Fibroblast of the aortic adventitia (primary cell): ENCODE results near the gene TMEM35B. TPM values are rescaled to one million over a fixed set of nuclear protein-coding genes. Genes with fewer than 3 reads are reported as not detected.

Experiments
- DNase-seq: peaks from one replicate; pipeline ENCODE4 v3.0.0-alpha.2; 2010; ENCODE audit warnings: low read depth
- H3K4me3 ChIP-seq: 2 replicates; pipeline ENCODE4 v1.5.1; 2011; ENCODE audit warnings: low read depth, mild to moderate bottlenecking, control low read depth, low read length, moderate library complexity
- CTCF ChIP-seq: IDR thresholded peaks from 2 replicates; pipeline ENCODE4 v1.5.1; 2011; ENCODE audit warnings: mild to moderate bottlenecking, low read length, control low read depth, inconsistent platforms; ENCODE audit not compliant: insufficient read depth
- total RNA-seq: library from RNA; depleted of rRNA; stranded (reverse); fragments of >200 nt; gene quantifications from 2 replicates; pipeline ENCODE4 v1.2.3, GENCODE V29; 2012; ENCODE audit warnings: low replicate concordance

Gene TMEM35B
- total RNA-seq, 1 donor = 31.6 TPM

DNA sequence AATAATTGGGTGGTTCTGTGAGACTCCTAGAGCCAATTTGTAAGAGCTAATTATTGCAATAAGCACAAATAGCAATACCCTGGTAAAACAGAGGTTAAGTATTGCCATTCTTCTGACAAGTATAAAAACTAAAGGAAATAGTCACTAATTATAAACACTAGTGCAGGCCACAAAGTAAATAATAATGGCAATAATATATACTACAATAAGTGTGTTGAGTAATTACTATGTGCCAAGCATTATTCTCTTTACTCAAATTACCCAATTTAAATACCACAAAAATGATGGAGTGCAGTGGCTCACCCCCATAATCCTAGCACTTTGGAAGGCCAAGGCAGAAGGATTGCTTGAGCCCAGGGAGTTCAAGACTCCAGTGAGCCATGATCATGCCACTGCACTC, 31.3 kb upstream of the TMEM35B start:
- H3K4me3 ChIP-seq = no peak overlapping the region
- no peak for DNase-seq
- no peak for TF ChIP-seq CTCF

- no peak overlapping the region for H3K4me3 ChIP-seq
- DNase-seq = no peak
- TF ChIP-seq CTCF = no peak
Observed at GRCh38 chr1:35014486-35014885, 29.3 kb upstream of the TMEM35B start.

- DNase-seq = no peak
- no peak overlapping the region for H3K4me3 ChIP-seq
- TF ChIP-seq CTCF = no peak
Observed at GRCh38 chr1:35005711-35006110, 20.6 kb upstream of the TMEM35B start.

GRCh38 chr1:35001743-35002142, 16.6 kb upstream of the TMEM35B start:
- peak; percentile 50 for DNase-seq
- TF ChIP-seq CTCF = no peak
- H3K4me3 ChIP-seq = no peak overlapping the region

DNA sequence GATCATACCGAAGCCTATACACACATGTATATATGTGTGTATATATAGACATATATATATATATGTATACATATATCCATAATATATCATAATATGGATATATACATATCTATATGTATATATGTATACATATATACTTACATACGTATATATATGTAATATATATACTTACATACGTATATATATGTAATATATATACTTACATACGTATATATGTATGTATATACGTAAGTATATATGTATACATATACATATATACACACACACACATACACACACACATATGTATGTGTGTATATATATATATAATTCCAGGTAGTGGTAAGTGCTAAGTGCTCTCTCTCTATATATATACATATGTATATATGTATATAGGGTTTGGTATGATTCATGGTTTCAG, 9.7 kb upstream of the TMEM35B start:
- no peak for TF ChIP-seq CTCF
- DNase-seq = no peak
- H3K4me3 ChIP-seq = no peak overlapping the region

GRCh38 chr1:34988581-34988980, 3.4 kb upstream of the TMEM35B start:
- no peak for TF ChIP-seq CTCF
- no peak for DNase-seq
- H3K4me3 ChIP-seq = no peak overlapping the region

- H3K4me3 ChIP-seq = no peak overlapping the region
- DNase-seq = no peak
- TF ChIP-seq CTCF = no peak
Observed at GRCh38 chr1:34988147-34988546, 3.0 kb upstream of the TMEM35B start.
